Breast epithelium (tissue), 4 donors: ENCODE data around the gene OR2H1. TPM values are rescaled to one million over a fixed set of nuclear protein-coding genes. Genes with fewer than 3 reads are reported as not detected.

Experiments
- DNase-seq, 2 donors: peaks; one replicate each; pipeline ENCODE4 v3.0.0-alpha.2; 2019; ENCODE audit warnings: low spot score in 2 of 2
- H3K27ac ChIP-seq, 2 donors: fragments of 200-600 bp; sonication (generic) in 1 of 2; one replicate each; pipeline ENCODE4 v1.5.1; 2016 to 2019; ENCODE audit warnings: mild to moderate bottlenecking in 1 of 2
- H3K27me3 ChIP-seq, 2 donors: fragments of 200-600 bp; sonication (generic) in 1 of 2; one replicate each; pipeline versions ENCODE4 v1.5.1 to v1.6.0; 2017 to 2019; ENCODE audit warnings: control low read depth in 1 of 2, mild to moderate bottlenecking in 1 of 2
- H3K36me3 ChIP-seq: fragments of 200-600 bp; one replicate; pipeline ENCODE4 v1.5.1; 2019
- H3K4me1 ChIP-seq, 2 donors: fragments of 200-600 bp; sonication (generic); one replicate each; pipeline ENCODE4 v1.5.1; 2016 to 2019; ENCODE audit warnings: control low read depth in 1 of 2
- H3K4me3 ChIP-seq, 3 donors: fragments of 200-600 bp; sonication (generic); 1 replicate in 2 of 3; 2 replicates in 1 of 3; pipeline ENCODE4 v1.5.1; 2016 to 2019; ENCODE audit warnings: mild to moderate bottlenecking in 3 of 3, moderate library complexity in 2 of 3
- H3K9me3 ChIP-seq, 2 donors: fragments of 200-600 bp; sonication (generic) in 1 of 2; one replicate each; pipeline ENCODE4 v1.5.1; 2016 to 2019; ENCODE audit warnings: control low read depth in 1 of 2
- POLR2A ChIP-seq: fragments of 450-650 bp; IDR thresholded peaks from one replicate; pipeline ENCODE4 v1.6.1; 2016; ENCODE audit warnings: antibody characterized with exemption, mild to moderate bottlenecking, moderate library complexity
- POLR2AphosphoS5 ChIP-seq, 3 donors: sonication (generic); formaldehyde crosslinking; IDR thresholded peaks; one replicate each; pipeline ENCODE4 v1.6.1; 2017; ENCODE audit warnings: antibody characterized with exemption in 3 of 3
- intact Hi-C: fragments of 100-400 bp; cut with DNase I; formaldehyde crosslinking; loops from one replicate; pipeline ENCODE4 v1.15.1; 2023; ENCODE audit warnings: low total_unique reads
- total RNA-seq, 3 donors: library from RNA; depleted of rRNA; stranded (reverse); fragments of >200 nt; gene quantifications; one replicate each; pipeline ENCODE4 v1.1.0, GENCODE V29; 2016
- TF ChIP-seq, protein P1 (sequence below), 3 donors: fragments of 450-650 bp; IDR thresholded peaks; one replicate each; pipeline ENCODE4 v1.5.1; 2016 to 2017; ENCODE audit warnings: antibody characterized with exemption in 3 of 3, mild to moderate bottlenecking in 3 of 3, moderate library complexity in 3 of 3

OR2H1 gene
- total RNA-seq, 3 donors from 2014 or later: not detected

- Histone ChIP-seq H3K9me3 (no peaks in the 10 kb centered on the region), H3K27ac (no peak overlapping the region), H3K27me3 (no peaks in the 10 kb centered on the region), H3K4me1 (no peaks in the 10 kb centered on the region), H3K36me3 (no peaks in the 10 kb centered on the region), H3K4me3 (no peak overlapping the region)
- DNase-seq: no peak
- TF ChIP-seq, protein P1, sequence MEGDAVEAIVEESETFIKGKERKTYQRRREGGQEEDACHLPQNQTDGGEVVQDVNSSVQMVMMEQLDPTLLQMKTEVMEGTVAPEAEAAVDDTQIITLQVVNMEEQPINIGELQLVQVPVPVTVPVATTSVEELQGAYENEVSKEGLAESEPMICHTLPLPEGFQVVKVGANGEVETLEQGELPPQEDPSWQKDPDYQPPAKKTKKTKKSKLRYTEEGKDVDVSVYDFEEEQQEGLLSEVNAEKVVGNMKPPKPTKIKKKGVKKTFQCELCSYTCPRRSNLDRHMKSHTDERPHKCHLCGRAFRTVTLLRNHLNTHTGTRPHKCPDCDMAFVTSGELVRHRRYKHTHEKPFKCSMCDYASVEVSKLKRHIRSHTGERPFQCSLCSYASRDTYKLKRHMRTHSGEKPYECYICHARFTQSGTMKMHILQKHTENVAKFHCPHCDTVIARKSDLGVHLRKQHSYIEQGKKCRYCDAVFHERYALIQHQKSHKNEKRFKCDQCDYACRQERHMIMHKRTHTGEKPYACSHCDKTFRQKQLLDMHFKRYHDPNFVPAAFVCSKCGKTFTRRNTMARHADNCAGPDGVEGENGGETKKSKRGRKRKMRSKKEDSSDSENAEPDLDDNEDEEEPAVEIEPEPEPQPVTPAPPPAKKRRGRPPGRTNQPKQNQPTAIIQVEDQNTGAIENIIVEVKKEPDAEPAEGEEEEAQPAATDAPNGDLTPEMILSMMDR (IDR thresholded peaks at IDR 0.05): no peak
- TF ChIP-seq POLR2A (no peak), POLR2AphosphoS5 (IDR thresholded peaks at IDR 0.05) (no peak)
- intact Hi-C loops: no loop called here
These were observed 43.6 kb downstream of the OR2H1 start for GRCh38 chr6:29500594-29500993.

DNA sequence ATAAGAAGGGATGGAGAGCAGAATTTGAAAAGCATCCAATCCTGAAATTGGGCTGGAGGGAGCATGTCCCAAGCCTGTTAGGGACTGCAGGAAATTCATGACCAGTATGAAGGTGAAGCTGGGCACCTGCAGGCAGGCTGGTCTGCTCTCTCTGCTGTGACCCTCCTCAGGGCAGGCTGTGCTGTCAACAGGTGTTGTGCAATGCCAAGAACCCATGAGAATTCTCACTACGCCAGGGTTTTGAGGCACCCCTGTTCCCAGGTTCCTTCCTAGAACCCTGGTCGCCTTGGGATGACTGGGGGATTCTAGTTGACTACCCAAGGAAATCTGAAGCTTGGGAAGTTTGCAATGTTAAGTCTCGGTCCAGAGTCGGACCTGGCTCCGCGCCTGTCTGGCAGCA lies 44.2 kb downstream of the OR2H1 start:
- H3K9me3 ChIP-seq: no peaks in the 10 kb centered on the region
- no peak for DNase-seq
- no peaks in the 10 kb centered on the region for H3K27me3 ChIP-seq
- H3K4me3 ChIP-seq: no peak overlapping the region
- no peaks in the 10 kb centered on the region for H3K36me3 ChIP-seq
- H3K4me1 ChIP-seq: no peaks in the 10 kb centered on the region
- intact Hi-C loops: no loop called here
- no peak overlapping the region for H3K27ac ChIP-seq
- TF ChIP-seq POLR2A (no peak), POLR2AphosphoS5 (IDR thresholded peaks at IDR 0.05) (no peak)
- TF ChIP-seq, protein P1 (IDR thresholded peaks at IDR 0.05): no peak

GRCh38 chr6:29502181-29502580 lies 45.2 kb downstream of the OR2H1 start:
- H3K9me3 ChIP-seq: no peaks in the 10 kb centered on the region
- H3K27me3 ChIP-seq: no peaks in the 10 kb centered on the region
- no peaks in the 10 kb centered on the region for H3K36me3 ChIP-seq
- H3K27ac ChIP-seq: no peak overlapping the region
- no peaks in the 10 kb centered on the region for H3K4me1 ChIP-seq
- no peak for DNase-seq
- H3K4me3 ChIP-seq: no peak overlapping the region
- TF ChIP-seq, protein P1 (IDR thresholded peaks at IDR 0.05): no peak
- intact Hi-C loops: no loop called here

DNA sequence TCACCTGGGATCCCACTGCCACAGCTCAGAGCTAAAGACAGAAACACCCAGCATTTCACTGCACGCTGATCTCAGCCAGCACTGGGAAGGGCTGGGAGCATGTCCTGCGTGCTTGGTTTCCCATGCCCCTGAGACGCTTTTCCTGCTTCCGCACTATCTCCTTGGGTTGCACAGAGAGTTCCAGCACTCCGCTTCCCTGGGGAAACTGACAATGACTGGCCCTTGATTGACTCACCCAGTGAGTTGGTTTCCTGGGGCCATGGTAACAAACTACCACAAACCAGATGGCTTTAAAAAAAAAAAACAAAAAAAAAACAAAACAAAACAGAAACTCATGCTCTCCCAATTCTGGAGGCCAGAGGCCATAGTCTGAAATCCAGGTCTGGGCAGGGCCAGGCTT lies 45.6 kb downstream of the OR2H1 start:
- Histone ChIP-seq H3K4me3 (no peak overlapping the region), H3K27ac (no peak overlapping the region), H3K36me3 (no peaks in the 10 kb centered on the region), H3K9me3 (no peaks in the 10 kb centered on the region), H3K4me1 (no peaks in the 10 kb centered on the region), H3K27me3 (no peaks in the 10 kb centered on the region)
- TF ChIP-seq POLR2A (no peak), POLR2AphosphoS5 (IDR thresholded peaks at IDR 0.05) (no peak)
- TF ChIP-seq, protein P1 (IDR thresholded peaks at IDR 0.05): no peak
- DNase-seq: no peak
- intact Hi-C loops: no loop called here

GRCh38 chr6:29504961-29505360 lies 48.0 kb downstream of the OR2H1 start:
- Histone ChIP-seq H3K4me1 (no peaks in the 10 kb centered on the region), H3K27me3 (no peaks in the 10 kb centered on the region), H3K4me3 (no peak overlapping the region), H3K36me3 (no peaks in the 10 kb centered on the region), H3K27ac (no peak overlapping the region), H3K9me3 (no peaks in the 10 kb centered on the region)
- no peak for DNase-seq
- intact Hi-C loops: no loop called here
- TF ChIP-seq POLR2AphosphoS5 (IDR thresholded peaks at IDR 0.05): no peak
- TF ChIP-seq, protein P1 (IDR thresholded peaks at IDR 0.05): no peak
- TF ChIP-seq POLR2A: no peak
